Measurements from ENCODE around the gene CRYBB2.

DNA sequence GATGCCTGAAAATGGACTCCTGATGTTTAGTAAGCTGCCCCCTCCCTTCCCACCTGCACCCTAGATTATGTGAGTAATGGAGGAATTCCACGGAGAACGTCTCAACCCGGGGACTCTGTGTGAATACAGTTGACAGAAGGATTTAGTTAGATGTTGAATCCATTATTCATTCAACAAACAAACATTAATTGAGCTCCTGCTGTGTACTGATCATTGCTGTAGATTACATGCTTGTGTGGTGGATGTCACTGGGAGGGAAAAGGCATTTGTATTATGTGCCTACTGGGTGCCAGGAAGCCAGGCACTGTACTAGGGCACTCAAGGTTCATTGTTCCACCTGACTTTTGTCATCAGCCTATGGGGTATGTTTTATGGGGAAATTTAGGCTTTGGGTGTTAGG lies 42.6 kb upstream of the CRYBB2 start:
- TF ChIP-seq POLR2A (IDR thresholded peaks at IDR 0.05; ENCODE audit: low read depth, low read length), result no peak
- TF ChIP-seq POLR2AphosphoS5 (IDR thresholded peaks at IDR 0.05; ENCODE audit: low read depth, low read length), result no peak

All from GM12892 (cell line).